Neural progenitor cell (in vitro differentiated cells): Measurements from ENCODE around the gene F13B. TPM values are rescaled to one million over a fixed set of nuclear protein-coding genes. Genes with fewer than 3 reads are reported as not detected.

Experiments
- DNase-seq: peaks from one replicate; pipeline ENCODE4 v3.0.0-alpha.2; 2016; ENCODE audit warnings: low spot score
- H2AFZ ChIP-seq: fragments of 200-600 bp; sonication (generic); replicated peaks from 2 replicates; pipeline ENCODE4 v1.6.1; 2016; ENCODE audit warnings: antibody characterized with exemption
- H3F3A ChIP-seq: fragments of 200-600 bp; sonication (generic); 2 replicates; pipeline ENCODE4 v1.6.1; 2016; ENCODE audit warnings: antibody characterized with exemption, low read depth
- H3K27ac ChIP-seq: fragments of 200-600 bp; sonication (generic); 2 replicates; pipeline ENCODE4 v1.5.1; 2016; ENCODE audit warnings: mild to moderate bottlenecking
- H3K27me3 ChIP-seq: fragments of 200-600 bp; sonication (generic); 2 replicates; pipeline ENCODE4 v1.6.1; 2016; ENCODE audit warnings: mild to moderate bottlenecking, moderate library complexity
- H3K36me3 ChIP-seq: fragments of 200-600 bp; sonication (generic); 2 replicates; pipeline ENCODE4 v1.5.1; 2016
- H3K4me1 ChIP-seq: fragments of 200-600 bp; sonication (generic); 2 replicates; pipeline ENCODE4 v1.6.1; 2016; ENCODE audit warnings: mixed run types
- H3K4me2 ChIP-seq: fragments of 200-600 bp; sonication (generic); 2 replicates; pipeline ENCODE4 v1.6.1; 2016
- H3K4me3 ChIP-seq: fragments of 200-600 bp; sonication (generic); 2 replicates; pipeline ENCODE4 v1.5.1; 2016
- H3K79me2 ChIP-seq: fragments of 200-600 bp; sonication (generic); 2 replicates; pipeline ENCODE4 v1.6.1; 2016; ENCODE audit warnings: low read depth
- H3K9ac ChIP-seq: fragments of 200-600 bp; sonication (generic); 2 replicates; pipeline ENCODE4 v1.6.1; 2016
- H3K9me3 ChIP-seq: fragments of 200-600 bp; sonication (generic); 2 replicates; pipeline ENCODE4 v1.5.1; 2016; ENCODE audit warnings: low read depth
- H4K20me1 ChIP-seq: fragments of 200-600 bp; sonication (generic); 2 replicates; pipeline ENCODE4 v1.6.1; 2016; ENCODE audit warnings: low read depth
- H3K27ac Mint-ChIP-seq: 3 replicates; pipeline ENCODE4 v1.8.0; 2021; ENCODE audit warnings: mixed read lengths
- H3K27me3 Mint-ChIP-seq: 2 replicates; pipeline ENCODE4 v1.8.0; 2022; ENCODE audit warnings: low read depth, mild to moderate bottlenecking, inconsistent platforms, moderate library complexity, mixed read lengths; ENCODE audit not compliant: insufficient read depth
- H3K36me3 Mint-ChIP-seq: 3 replicates; pipeline ENCODE4 v1.8.0; 2021; ENCODE audit warnings: mixed read lengths
- H3K4me1 Mint-ChIP-seq: 3 replicates; pipeline ENCODE4 v1.8.0; 2021; ENCODE audit warnings: mixed read lengths
- H3K4me3 Mint-ChIP-seq: 3 replicates; pipeline ENCODE4 v1.8.0; 2021; ENCODE audit warnings: mild to moderate bottlenecking, moderate library complexity, mixed read lengths
- H3K9me3 Mint-ChIP-seq: 3 replicates; pipeline ENCODE4 v1.8.0; 2020; ENCODE audit warnings: mixed read lengths
- CTCF ChIP-seq: fragments of 200-600 bp; sonication (generic); IDR thresholded peaks from 2 replicates; pipeline ENCODE4 v1.5.1; 2017; ENCODE audit warnings: antibody characterized with exemption, mild to moderate bottlenecking
- EZH2 ChIP-seq: fragments of 200-600 bp; sonication (generic); IDR thresholded peaks from 2 replicates; pipeline ENCODE4 v1.6.1; 2017; ENCODE audit warnings: antibody characterized with exemption, mild to moderate bottlenecking, moderate library complexity
- EZH2phosphoT487 ChIP-seq: fragments of 200-600 bp; sonication (generic); IDR thresholded peaks from 2 replicates; pipeline ENCODE4 v1.6.1; 2017; ENCODE audit warnings: antibody characterized with exemption
- total RNA-seq: library from RNA; depleted of rRNA; stranded (reverse); fragments of >200 nt; gene quantifications from 2 replicates; pipeline ENCODE4 v1.2.3, GENCODE V29; 2015; ENCODE audit warnings: low replicate concordance

F13B gene
- total RNA-seq, 1 donor from 2014 or later = not detected

- H3K9me3 Mint-ChIP-seq = peaks cover 9% of the 10 kb centered on the region
- H3K27ac Mint-ChIP-seq = no peak overlapping the region
- Histone ChIP-seq H3K4me3 (no peak overlapping the region), H3K4me2 (no peak overlapping the region), H3F3A (no peaks in the 10 kb centered on the region), H4K20me1 (no peaks in the 10 kb centered on the region), H3K9ac (no peak overlapping the region), H3K27me3 (no peaks in the 10 kb centered on the region), H2AFZ (no peak overlapping the region), H3K79me2 (peaks cover 8% of the 10 kb centered on the region), H3K27ac (no peak overlapping the region), H3K4me1 (no peaks in the 10 kb centered on the region), H3K9me3 (peaks cover 13% of the 10 kb centered on the region), H3K36me3 (peaks cover 57% of the 10 kb centered on the region)
- no peaks in the 10 kb centered on the region for H3K4me1 Mint-ChIP-seq
- H3K4me3 Mint-ChIP-seq = no peak overlapping the region
- H3K36me3 Mint-ChIP-seq = peaks cover 60% of the 10 kb centered on the region
- TF ChIP-seq EZH2 = no peak
- no peak for TF ChIP-seq EZH2phosphoT487
- no peak for TF ChIP-seq CTCF
- no peak for DNase-seq
- no peaks in the 10 kb centered on the region for H3K27me3 Mint-ChIP-seq
These were observed 36.2 kb upstream of the F13B start for GRCh38 chr1:197103300-197103699.

- no peaks in the 10 kb centered on the region for H3K79me2 ChIP-seq
- H3K27me3 ChIP-seq = no peaks in the 10 kb centered on the region
- no peak overlapping the region for H2AFZ ChIP-seq
- no peak overlapping the region for H3K4me3 Mint-ChIP-seq
- H3F3A ChIP-seq = no peaks in the 10 kb centered on the region
- H3K4me1 Mint-ChIP-seq = peaks cover 4% of the 10 kb centered on the region
- H3K9me3 Mint-ChIP-seq = peaks cover 9% of the 10 kb centered on the region
- H3K36me3 Mint-ChIP-seq = peaks cover 48% of the 10 kb centered on the region
- no peaks in the 10 kb centered on the region for H3K27me3 Mint-ChIP-seq
- no peaks in the 10 kb centered on the region for H4K20me1 ChIP-seq
- H3K9me3 ChIP-seq = peaks cover 13% of the 10 kb centered on the region
- H3K36me3 ChIP-seq = peaks cover 44% of the 10 kb centered on the region
- no peaks in the 10 kb centered on the region for H3K4me1 ChIP-seq
- H3K27ac ChIP-seq = no peak overlapping the region
- no peak overlapping the region for H3K9ac ChIP-seq
- H3K4me3 ChIP-seq = no peak overlapping the region
- H3K4me2 ChIP-seq = no peak overlapping the region
- H3K27ac Mint-ChIP-seq = no peak overlapping the region
- TF ChIP-seq EZH2phosphoT487 = no peak
- TF ChIP-seq EZH2 = no peak
- no peak for TF ChIP-seq CTCF
- no peak for DNase-seq
These were observed 34.9 kb upstream of the F13B start for GRCh38 chr1:197101978-197102377.

GRCh38 chr1:197100677-197101076, 33.6 kb upstream of the F13B start:
- peaks cover 13% of the 10 kb centered on the region for H3K9me3 ChIP-seq
- peaks cover 38% of the 10 kb centered on the region for H3K36me3 Mint-ChIP-seq

More at GRCh38 chr1:197100677-197101076, 33.6 kb upstream of the F13B start:
- no peaks in the 10 kb centered on the region for H3K4me1 ChIP-seq
- H3K36me3 ChIP-seq = peaks cover 34% of the 10 kb centered on the region
- no peak overlapping the region for H3K27ac ChIP-seq
- H2AFZ ChIP-seq = no peak overlapping the region
- Mint-ChIP-seq H3K4me1 (peaks cover 4% of the 10 kb centered on the region), H3K27ac (no peak overlapping the region), H3K9me3 (peaks cover 9% of the 10 kb centered on the region), H3K27me3 (no peaks in the 10 kb centered on the region), H3K4me3 (no peak overlapping the region)
- no peak overlapping the region for H3K4me2 ChIP-seq
- H3K79me2 ChIP-seq = no peaks in the 10 kb centered on the region
- no peaks in the 10 kb centered on the region for H3K27me3 ChIP-seq
- H3K9ac ChIP-seq = no peak overlapping the region
- DNase-seq = no peak
- TF ChIP-seq EZH2phosphoT487 (no peak), CTCF (no peak), EZH2 (no peak)
- no peaks in the 10 kb centered on the region for H3F3A ChIP-seq
- H4K20me1 ChIP-seq = no peaks in the 10 kb centered on the region
- no peak overlapping the region for H3K4me3 ChIP-seq
